GM18519 (cell line): ENCODE measurements around the gene VDAC1.
"Not testable (repeated sequence)": the region's sequence is repeated elsewhere in the genome, so short reads cannot be mapped to it uniquely, and the experiment has no call there.

Experiments
- ATAC-seq: cut with Tn5 transposase; IDR thresholded peaks from one replicate; pipeline ENCODE4 v1.9.1; 2021; ENCODE audit warnings: mild to moderate bottlenecking, moderate library complexity; ENCODE audit not compliant: unreplicated experiment, low FRiP score

The VDAC1 gene

GRCh38 chr5:133996683-133997252 lies 8.0 kb downstream of the VDAC1 start:
- ATAC-seq = no peak

- ATAC-seq = no peak
These were observed 8.8 kb downstream of the VDAC1 start for GRCh38 chr5:133995883-133996563.

- no peak for ATAC-seq
These were observed 9.4 kb downstream of the VDAC1 start for GRCh38 chr5:133995341-133995740.

GRCh38 chr5:133994990-133995333 lies 9.8 kb downstream of the VDAC1 start:
- ATAC-seq = no peak

- no peak for ATAC-seq
These were observed 10.3 kb downstream of the VDAC1 start for GRCh38 chr5:133994297-133994989.

GRCh38 chr5:133993185-133993936 lies 11.4 kb downstream of the VDAC1 start:
- ATAC-seq = no peak

GRCh38 chr5:133992429-133993155 lies 12.2 kb downstream of the VDAC1 start:
- ATAC-seq = no peak

GRCh38 chr5:133991171-133991910 lies 13.4 kb downstream of the VDAC1 start:
- ATAC-seq = no peak

GRCh38 chr5:133990396-133990795 lies 14.4 kb downstream of the VDAC1 start:
- no peak for ATAC-seq

GRCh38 chr5:133985540-133986180 lies 19.1 kb downstream of the VDAC1 start:
- ATAC-seq = no peak

GRCh38 chr5:133983674-133984073 lies 21.1 kb downstream of the VDAC1 start:
- ATAC-seq = no peak

GRCh38 chr5:133981714-133982113 lies 23.1 kb downstream of the VDAC1 start:
- ATAC-seq = no peak

GRCh38 chr5:133980652-133981051 lies 24.1 kb downstream of the VDAC1 start:
- ATAC-seq = no peak

- ATAC-seq = no peak
These were observed 25.8 kb downstream of the VDAC1 start for GRCh38 chr5:133978943-133979342.

- ATAC-seq = no peak
These were observed 26.9 kb downstream of the VDAC1 start for GRCh38 chr5:133977858-133978257.

GRCh38 chr5:133977161-133977787 lies 27.5 kb downstream of the VDAC1 start:
- ATAC-seq = no peak

GRCh38 chr5:133975546-133975945 lies 29.2 kb downstream of the VDAC1 start:
- not testable (repeated sequence) for ATAC-seq

- ATAC-seq = no peak
These were observed 30.6 kb downstream of the VDAC1 start for GRCh38 chr5:133974142-133974541.

- ATAC-seq = no peak
These were observed 34.4 kb downstream of the VDAC1 start for GRCh38 chr5:133970325-133970909.
